Superior temporal gyrus (tissue), 1 donor: ENCODE measurements around the gene KAT8.

ENCODE experiments used
- DNase-seq: peaks from one replicate; pipeline ENCODE4 v3.0.0-alpha.2; 2016; ENCODE audit errors: extremely low spot score

KAT8 gene

DNA sequence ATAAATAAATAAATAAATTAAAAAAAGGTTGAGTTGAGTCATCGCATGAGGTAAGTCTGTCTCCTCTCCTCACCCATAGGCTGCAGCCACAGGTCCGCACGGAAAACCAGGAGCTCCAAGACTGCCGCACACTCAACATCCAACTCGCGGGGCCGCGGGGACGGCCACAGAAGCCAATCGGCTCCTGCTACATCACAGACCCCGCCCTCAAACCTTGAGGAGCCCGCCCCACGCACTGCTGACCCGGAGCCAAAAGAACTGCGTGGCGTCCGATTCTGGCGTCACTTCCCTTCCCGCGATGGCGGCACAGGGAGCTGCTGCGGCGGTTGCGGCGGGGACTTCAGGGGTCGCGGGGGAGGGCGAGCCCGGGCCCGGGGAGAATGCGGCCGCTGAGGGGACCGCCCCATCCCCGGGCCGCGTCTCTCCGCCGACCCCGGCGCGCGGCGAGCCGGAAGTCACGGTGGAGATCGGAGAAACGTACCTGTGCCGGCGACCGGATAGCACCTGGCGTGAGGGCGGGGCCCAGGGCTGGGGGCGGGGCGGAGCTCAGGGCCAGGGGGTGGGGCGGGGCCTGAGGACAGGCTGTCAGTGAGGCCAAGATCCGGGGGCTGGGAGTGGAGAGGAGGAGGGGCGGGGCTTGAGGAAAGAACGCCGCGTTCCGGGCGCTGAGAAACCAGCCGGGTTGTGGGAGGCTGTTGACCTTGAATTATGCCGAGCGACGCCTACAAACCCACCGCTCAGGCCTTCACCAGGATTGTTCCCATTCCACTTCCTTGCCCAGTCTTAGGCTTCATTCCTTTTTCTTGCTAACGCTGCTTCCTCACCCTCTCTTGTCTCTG, at the start of gene KAT8:
Gene KAT8, plus strand, starts transcription at position 281 of the 839 bp plus-strand sequence. Its CDS starts 18 bp downstream, at position 299.
- DNase-seq, result peak; percentile 99

DNA sequence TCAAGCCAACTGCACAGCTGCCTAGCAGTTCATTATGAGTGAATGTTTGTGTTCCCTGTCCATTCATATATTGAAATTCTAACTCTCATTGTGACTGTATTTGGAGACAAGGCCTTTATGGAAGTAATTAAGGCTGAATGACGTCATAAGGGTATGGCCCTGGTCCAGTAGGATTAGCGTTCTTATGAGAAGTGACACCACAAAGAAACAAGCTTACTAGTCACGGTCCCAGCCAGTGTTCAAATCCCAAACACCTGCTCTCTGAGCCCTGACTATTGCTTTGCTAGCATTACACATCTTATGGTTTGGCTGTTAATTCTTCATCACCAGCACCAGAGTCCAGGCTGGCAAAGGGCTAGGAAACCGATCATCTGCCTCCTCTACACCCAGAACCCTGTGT, 45.6 kb upstream of the KAT8 start:
- no peak for DNase-seq

DNA sequence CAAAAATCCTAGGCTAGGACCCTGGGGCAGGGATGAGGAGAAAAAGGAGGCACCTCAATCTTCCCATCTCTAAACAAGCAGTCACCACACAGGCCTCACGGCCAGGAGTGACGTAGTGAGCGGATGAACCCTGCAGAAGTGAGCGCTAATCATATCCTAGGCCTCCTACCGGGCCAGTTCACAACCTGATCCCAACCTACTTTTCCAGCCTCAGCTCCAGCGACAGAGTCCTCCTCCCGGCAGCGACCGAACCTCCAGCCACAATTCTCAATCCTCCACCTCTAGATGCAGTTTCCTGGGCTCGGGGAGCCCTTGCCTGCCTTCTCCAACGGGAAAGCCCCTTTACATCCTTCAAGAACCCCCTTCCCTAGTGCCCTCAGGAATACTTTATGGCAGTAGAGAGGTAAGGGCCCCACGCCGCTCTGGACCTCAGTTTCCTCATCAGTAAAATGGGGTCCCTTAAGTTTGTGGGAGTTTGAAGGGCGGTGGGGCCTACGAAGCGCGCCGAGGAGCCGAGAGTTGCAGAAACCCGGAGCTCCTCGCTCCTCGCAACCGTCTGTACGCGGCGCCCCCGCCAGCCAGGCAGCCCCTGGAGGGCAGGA, 44.8 kb upstream of the KAT8 start:
- peak; percentile 30 for DNase-seq

DNA sequence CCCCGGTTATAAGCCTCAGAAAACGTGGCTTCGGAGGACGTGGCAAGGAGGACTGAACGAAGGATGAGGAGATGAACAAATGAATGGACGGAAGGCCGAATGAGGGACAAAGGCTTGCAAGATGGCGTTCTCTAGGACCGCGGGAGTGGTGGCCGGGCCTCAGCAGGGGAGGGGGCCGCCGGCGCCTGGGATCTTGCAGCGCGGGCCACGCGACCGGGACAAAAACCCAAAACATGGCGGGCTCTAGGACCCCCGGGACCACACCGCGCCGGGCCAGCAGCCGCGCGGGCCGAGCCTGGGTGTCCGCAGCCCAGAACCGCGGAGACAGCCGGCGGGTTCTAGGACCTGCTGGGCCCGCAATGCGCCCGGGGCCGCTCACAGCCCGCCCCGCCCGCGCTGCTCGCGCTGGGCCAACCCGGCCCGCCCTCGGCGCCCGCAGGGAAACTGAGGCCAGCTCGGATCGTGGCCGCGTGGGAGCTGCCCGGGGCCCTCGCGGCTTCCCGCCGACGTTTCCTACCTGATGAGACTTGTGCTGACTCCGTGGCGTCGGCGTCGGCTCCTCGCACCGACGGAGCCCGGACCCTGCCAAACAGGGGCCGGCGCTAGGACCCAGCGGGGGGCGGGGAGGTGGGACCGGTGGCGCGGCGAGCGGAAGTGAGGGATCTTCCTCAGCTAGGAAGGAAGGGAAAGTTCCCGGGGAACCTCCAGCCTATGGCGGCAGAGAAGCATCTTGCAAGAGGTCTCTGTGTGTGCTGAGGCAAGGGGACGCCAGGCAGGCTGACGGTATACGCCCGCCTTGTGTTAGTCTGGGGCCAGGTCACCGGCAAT, 44.1 kb upstream of the KAT8 start:
- DNase-seq, result peak; percentile 91

DNA sequence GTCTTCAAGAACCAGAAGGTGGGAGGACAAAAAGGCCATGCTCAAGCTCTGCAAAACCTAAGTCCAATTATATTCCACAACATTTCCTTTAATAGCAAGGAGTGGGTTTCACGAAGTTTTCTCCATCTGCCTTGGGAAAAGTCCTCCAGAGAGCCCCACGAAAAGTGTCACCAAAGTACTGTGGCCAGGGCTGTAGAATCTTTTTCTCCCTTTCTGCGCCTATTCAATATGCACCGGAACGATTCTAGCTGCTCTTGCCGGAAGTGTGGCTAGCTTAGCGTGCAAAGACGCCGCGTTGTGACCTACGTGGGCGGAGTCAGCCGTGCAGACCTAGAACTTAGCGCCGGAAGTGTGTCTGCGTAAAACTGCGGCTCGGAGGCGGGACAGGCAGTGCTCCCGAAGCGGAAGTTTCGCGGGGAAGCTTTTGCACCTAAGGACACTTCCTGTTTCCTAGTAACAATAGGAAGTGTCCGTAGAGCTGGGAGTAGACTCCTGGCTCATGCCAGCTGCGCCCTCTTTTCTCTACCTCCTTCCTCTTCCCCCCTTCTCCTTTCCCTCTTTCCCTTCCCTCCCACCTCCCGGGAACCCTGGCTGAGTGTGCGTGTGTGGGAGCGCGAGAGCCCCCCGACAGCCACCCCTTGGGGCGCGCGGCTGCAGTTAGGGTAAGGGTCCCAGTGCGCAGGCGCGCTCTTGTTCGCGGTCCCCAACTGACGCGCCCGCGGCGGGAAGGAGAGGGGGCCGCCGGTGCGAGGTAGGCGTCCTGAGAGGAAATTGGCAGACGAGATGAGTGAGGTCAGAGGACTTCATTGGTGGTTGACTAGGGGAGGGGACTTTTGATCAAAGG, 43.3 kb upstream of the KAT8 start, which contains the start of the genes ZNF646 and ZNF668:
Gene ZNF646, plus strand, starts transcription at position 453 of the 844 bp plus-strand sequence. CDS start 1,903 bp downstream, outside the sequence.
Gene ZNF668, minus strand, starts transcription at position 271 of the 844 bp plus-strand sequence. CDS start 9,781 bp downstream, outside the sequence.
- DNase-seq, result peak; percentile 100

DNA sequence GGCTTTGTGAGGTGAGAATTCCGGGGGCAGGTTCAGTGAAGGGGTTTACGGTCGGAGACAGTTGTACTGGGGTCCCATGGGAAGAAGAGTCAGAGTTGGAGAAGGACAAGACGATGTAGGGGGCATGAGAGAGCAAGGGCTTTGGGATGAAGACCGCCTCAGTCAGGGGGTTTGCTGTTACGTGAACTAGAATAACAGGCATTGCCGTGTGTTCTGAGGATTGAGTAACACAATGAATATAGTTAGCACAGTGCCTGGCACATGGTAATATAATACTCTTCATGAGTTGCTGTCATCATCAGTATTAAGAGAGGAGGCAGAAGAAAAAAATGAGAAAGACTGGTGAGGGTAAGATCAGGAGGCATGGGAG, 42.7 kb upstream of the KAT8 start:
- no peak for DNase-seq

DNA sequence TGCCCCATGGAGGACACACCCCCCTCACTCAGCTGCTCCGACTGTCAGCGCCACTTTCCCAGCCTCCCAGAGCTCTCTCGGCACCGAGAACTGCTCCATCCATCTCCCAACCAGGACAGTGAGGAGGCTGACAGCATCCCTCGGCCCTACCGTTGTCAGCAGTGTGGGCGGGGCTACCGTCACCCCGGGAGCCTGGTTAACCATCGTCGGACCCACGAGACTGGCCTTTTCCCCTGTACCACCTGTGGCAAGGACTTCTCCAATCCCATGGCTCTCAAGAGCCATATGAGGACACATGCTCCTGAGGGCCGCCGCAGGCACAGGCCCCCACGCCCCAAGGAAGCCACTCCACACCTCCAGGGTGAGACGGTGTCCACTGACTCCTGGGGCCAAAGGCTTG, 41.1 kb upstream of the KAT8 start:
- no peak for DNase-seq

DNA sequence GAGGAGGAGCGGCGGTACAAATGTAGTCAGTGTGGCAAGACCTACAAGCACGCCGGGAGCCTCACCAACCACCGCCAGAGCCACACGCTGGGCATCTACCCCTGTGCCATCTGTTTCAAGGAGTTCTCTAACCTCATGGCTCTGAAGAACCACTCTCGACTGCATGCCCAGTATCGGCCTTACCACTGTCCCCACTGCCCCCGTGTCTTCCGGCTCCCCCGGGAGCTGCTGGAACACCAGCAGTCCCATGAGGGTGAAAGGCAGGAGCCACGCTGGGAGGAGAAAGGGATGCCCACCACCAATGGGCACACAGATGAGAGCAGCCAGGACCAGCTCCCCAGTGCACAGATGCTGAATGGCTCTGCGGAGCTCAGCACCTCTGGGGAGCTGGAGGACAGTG, 40.4 kb upstream of the KAT8 start:
- no peak for DNase-seq

DNA sequence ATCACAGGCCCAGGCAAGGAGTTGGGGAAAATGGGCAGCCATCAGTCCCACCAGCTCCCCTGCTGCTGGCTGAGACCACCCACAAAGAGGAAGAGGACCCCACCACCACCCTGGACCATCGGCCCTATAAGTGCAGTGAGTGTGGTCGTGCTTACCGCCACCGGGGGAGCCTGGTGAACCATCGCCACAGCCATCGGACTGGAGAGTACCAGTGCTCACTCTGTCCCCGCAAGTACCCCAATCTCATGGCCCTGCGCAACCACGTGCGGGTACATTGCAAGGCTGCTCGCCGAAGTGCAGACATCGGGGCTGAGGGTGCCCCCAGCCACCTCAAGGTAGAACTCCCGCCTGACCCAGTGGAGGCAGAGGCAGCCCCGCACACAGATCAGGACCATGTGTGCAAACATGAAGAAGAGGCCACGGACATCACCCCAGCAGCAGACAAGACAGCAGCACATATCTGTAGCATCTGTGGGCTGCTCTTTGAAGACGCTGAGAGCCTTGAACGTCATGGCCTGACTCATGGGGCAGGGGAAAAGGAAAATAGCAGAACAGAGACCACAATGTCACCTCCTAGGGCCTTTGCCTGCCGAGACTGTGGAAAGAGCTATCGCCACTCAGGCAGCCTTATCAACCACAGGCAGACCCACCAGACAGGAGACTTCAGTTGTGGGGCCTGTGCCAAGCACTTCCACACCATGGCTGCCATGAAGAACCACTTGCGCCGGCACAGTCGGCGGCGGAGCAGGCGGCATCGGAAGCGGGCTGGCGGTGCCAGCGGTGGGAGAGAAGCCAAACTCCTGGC, 39.7 kb upstream of the KAT8 start:
- no peak for DNase-seq

DNA sequence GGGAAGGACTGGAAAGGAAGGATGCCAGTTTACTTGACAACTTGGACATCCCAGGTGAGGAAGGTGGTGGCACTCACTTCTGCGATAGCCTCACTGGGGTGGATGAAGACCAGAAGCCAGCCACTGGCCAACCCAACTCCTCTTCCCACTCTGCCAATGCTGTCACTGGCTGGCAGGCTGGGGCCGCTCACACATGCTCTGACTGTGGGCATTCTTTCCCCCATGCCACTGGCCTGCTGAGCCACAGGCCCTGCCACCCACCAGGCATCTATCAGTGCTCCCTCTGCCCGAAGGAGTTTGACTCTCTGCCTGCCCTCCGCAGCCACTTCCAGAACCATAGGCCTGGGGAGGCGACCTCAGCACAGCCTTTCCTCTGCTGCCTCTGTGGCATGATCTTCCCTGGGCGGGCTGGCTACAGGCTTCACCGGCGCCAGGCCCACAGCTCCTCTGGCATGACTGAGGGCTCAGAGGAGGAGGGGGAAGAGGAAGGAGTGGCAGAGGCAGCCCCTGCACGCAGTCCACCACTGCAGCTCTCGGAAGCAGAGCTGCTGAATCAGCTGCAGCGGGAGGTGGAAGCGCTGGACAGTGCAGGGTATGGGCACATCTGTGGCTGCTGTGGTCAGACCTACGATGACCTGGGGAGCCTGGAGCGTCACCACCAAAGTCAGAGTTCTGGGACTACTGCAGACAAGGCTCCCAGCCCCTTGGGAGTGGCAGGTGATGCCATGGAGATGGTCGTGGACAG, 38.7 kb upstream of the KAT8 start:
- DNase-seq, result no peak

DNA sequence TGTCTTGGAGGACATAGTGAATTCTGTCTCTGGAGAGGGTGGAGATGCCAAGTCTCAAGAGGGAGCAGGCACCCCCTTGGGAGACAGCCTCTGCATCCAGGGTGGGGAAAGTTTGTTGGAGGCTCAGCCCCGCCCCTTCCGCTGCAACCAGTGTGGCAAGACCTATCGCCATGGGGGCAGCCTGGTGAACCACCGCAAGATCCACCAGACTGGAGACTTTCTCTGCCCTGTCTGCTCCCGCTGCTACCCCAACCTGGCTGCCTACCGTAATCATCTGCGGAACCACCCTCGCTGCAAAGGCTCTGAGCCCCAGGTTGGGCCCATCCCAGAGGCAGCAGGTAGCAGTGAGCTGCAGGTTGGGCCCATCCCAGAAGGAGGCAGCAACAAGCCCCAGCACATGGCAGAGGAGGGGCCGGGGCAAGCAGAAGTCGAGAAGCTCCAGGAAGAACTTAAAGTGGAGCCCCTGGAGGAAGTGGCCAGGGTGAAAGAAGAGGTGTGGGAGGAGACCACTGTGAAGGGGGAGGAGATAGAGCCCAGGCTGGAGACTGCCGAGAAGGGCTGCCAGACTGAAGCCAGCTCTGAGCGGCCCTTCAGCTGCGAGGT, 38.0 kb upstream of the KAT8 start:
- no peak for DNase-seq

DNA sequence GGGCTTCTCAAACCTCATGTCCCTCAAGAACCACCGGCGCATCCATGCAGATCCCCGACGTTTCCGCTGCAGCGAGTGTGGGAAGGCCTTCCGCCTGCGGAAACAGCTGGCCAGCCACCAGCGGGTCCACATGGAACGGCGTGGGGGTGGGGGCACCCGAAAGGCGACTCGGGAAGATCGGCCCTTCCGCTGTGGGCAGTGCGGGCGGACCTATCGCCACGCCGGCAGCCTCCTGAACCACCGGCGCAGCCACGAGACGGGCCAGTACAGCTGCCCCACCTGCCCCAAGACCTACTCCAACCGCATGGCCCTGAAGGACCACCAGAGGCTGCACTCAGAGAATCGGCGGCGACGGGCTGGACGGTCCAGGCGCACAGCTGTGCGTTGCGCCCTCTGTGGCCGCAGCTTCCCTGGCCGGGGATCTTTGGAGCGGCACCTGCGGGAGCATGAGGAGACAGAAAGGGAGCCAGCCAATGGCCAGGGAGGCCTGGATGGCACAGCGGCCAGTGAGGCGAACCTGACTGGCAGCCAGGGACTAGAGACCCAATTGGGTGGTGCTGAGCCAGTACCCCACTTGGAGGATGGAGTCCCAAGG, 37.3 kb upstream of the KAT8 start:
- DNase-seq, result no peak

DNA sequence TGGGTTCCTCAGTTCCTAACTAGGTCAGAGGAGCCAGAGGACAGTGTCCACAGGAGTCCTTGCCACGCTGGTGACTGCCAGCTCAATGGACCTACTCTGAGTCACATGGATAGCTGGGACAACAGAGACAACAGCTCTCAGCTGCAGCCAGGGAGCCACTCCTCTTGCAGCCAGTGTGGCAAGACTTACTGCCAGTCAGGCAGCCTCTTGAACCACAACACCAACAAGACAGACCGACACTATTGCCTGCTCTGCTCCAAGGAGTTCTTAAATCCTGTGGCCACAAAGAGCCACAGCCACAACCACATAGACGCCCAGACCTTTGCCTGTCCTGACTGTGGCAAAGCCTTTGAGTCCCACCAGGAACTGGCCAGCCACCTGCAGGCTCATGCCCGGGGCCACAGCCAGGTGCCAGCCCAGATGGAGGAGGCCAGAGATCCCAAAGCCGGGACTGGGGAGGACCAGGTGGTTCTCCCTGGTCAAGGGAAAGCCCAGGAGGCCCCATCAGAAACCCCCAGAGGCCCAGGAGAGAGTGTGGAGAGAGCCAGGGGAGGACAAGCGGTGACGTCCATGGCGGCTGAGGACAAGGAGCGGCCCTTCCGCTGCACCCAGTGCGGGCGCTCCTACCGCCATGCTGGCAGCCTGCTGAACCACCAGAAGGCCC, 36.6 kb upstream of the KAT8 start:
- DNase-seq, result no peak

DNA sequence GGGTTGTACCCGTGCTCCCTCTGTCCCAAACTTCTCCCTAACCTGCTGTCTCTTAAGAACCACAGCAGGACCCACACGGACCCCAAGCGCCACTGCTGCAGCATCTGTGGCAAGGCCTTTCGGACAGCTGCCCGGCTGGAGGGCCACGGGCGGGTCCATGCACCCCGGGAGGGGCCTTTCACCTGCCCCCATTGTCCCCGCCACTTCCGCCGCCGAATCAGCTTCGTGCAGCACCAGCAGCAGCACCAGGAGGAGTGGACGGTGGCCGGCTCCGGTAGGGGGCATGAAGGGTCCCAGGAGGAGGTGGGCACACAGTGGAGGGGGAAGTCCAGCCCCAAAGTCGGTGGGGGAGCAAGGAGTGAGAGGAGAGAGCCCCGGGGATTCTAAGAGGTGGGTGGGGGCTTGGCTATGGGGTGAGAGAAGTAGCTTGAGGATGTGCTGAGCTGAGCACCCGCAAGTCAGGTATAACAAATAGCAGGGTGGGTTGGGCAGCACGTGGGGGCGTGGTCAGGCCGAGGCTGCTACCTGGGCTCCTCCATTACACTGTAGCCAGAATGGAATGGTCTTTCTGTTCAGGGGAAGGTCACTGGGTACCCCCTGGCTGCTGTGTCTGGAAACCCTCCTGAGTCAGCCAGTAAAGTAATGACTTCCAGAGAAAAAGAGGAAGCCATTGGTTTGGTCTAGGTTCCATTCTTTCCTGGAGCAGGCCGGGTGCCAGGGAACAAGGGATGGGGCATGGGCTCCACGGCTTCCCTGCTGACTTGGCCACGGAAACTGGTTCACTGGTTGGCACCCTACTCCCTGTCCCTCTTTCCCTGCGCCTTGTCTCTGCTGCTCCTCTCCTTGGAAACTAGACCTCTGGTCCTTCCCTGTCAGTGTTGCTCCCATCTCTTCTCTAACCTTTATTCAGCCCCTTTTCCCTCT, 35.8 kb upstream of the KAT8 start:
- DNase-seq, result no peak

DNA sequence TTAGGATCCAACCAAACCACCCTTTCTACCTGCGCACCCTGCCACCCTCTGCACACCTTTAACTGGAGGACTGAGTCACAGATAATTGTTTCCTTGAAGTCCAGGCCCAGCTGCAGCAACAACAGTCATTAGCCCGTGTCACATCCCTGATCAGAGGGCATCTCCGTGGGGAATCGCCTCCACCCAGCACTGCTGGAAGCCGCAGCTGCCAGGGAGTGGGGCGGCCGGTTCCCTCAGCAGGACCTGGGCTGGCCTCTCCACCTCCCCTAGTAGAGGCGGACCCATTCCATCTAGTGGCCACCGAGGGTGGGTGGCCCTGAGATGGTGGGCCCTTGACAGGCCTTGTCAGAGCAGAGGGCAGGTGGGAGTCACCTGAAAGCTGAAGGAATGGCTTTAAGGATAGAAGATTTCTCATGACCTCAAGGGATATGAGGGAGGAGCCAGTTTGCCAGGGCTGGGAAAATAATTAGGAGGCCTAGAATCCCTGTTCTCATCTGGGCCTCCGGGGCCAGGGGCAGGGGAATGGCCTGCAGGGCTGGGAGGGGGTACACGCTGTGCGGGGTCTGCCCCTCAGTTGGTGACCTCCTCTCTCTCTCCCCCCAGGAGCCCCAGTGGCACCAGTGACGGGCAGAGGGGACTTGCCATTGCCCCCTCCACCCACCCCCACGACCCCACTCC, 35.0 kb upstream of the KAT8 start:
- DNase-seq, result no peak

DNA sequence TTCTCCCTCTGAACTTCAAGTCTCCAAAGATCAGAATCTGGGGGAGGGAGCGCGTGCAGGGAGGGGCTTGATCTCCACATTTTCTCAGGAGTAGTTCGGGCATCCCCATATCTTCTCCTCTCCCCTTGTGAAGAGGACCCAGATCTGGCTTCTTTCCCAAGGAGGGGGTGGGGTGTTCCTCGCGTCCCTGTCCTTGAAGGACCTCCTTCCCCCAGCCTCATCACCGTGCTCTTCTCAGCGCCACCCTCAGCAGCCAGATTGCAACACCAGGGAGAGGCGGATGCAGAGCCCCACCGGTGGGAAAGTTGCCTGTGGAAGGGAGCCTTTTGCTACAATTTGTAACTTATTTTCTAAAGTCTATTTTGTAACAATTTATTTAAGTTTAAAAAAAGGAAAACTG, 34.4 kb upstream of the KAT8 start:
- no peak for DNase-seq

DNA sequence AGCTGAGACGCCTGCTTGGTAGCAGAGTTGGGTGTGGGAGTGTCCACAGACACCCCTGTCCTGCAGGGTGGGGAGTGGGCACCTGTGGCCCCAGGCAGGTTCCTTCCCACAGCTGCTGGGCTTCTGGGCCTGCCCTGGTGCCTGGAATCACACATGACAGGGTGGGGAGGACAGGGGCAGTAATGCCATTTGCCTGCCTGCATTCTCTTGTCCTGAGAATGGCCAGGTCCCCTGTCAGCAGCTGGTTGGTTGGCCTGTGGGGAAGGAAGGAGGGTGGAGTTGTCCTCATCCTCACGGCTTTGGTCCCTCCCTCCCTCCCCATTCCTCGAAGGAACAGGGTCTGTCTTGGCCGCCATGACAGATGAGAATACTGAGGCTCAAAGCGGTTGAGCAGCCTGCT, 33.9 kb upstream of the KAT8 start:
- no peak for DNase-seq
